CD4-positive, alpha-beta T cell (primary cell): ENCODE data around the gene EPG5. TPM values are rescaled to one million over a fixed set of nuclear protein-coding genes. Genes with fewer than 3 reads are reported as not detected.

Experiments used
- ATAC-seq: fragments of 200-7000 bp; cut with Tn5 transposase; one replicate; pipeline ENCODE4 v1.10.0; 2022; ENCODE audit warnings: mild to moderate bottlenecking; ENCODE audit not compliant: poor library complexity
- CTCF ChIA-PET: fragments of 350-600 bp; sonication (Branson Sonifier 250); formaldehyde crosslinking; loops from one replicate; lab custom pipeline; 2021; ENCODE audit warnings: antibody characterized with exemption, inconsistent platforms; lab: Charles Lee
- POLR2A ChIA-PET: fragments of 350-600 bp; sonication (Branson Sonifier 250); formaldehyde crosslinking; loops from one replicate; lab custom pipeline; 2021; ENCODE audit warnings: antibody characterized with exemption, inconsistent platforms; lab: Charles Lee
- DNase-seq, 14 experiments: peaks; one replicate each; pipeline ENCODE4 v3.0.0-alpha.2; 2013 to 2020; ENCODE audit warnings: mixed read lengths in 2 of 14
- H3K27ac ChIP-seq, 2 donors: one replicate each; pipeline versions ENCODE4 v1.5.1 to v1.7.0; 2013; ENCODE audit warnings: low read length in 2 of 2, low read depth in 1 of 2, mild to moderate bottlenecking in 1 of 2
- H3K27me3 ChIP-seq, 2 experiments: 1 replicate in 1 of 2; 2 replicates in 1 of 2; pipeline versions ENCODE4 v1.6.1 to v1.7.0; 2013; ENCODE audit warnings: low read length in 2 of 2, control low read depth in 1 of 2, mild to moderate bottlenecking in 1 of 2, moderate library complexity in 1 of 2; ENCODE audit not compliant: insufficient read depth in 2 of 2, control insufficient read depth in 1 of 2
- H3K36me3 ChIP-seq: one replicate; pipeline ENCODE4 v1.6.1; 2013; ENCODE audit warnings: low read length, control low read depth; ENCODE audit not compliant: insufficient read depth
- H3K4me1 ChIP-seq: one replicate; pipeline ENCODE4 v1.6.1; 2013; ENCODE audit warnings: low read length, control low read depth; ENCODE audit not compliant: insufficient read depth
- H3K4me3 ChIP-seq: one replicate; pipeline ENCODE4 v1.5.1; 2013; ENCODE audit warnings: mild to moderate bottlenecking, low read length, moderate library complexity
- H3K9me3 ChIP-seq, 2 experiments: 1 replicate in 1 of 2; 2 replicates in 1 of 2; pipeline versions ENCODE4 v1.6.1 to v1.7.0; 2013; ENCODE audit warnings: low read length in 2 of 2, mild to moderate bottlenecking in 2 of 2, control low read depth in 1 of 2, moderate library complexity in 1 of 2; ENCODE audit not compliant: control insufficient read depth in 1 of 2, insufficient read depth in 1 of 2
- H3K27ac Mint-ChIP-seq: one replicate; pipeline ENCODE4 v1.8.0; 2020; ENCODE audit warnings: mixed read lengths
- H3K27me3 Mint-ChIP-seq: one replicate; pipeline ENCODE4 v1.8.0; 2021; ENCODE audit warnings: mixed read lengths
- H3K36me3 Mint-ChIP-seq: one replicate; pipeline ENCODE4 v1.8.0; 2021; ENCODE audit warnings: low read depth, mixed read lengths
- H3K4me1 Mint-ChIP-seq: one replicate; pipeline ENCODE4 v1.8.0; 2021; ENCODE audit warnings: low read depth, mixed read lengths
- H3K4me3 Mint-ChIP-seq: one replicate; pipeline ENCODE4 v1.8.0; 2020; ENCODE audit warnings: mild to moderate bottlenecking, mixed read lengths
- H3K9me3 Mint-ChIP-seq: one replicate; pipeline ENCODE4 v1.8.0; 2020; ENCODE audit warnings: mixed read lengths
- intact Hi-C, 2 experiments: fragments of 100-400 bp; cut with DNase I in 1 of 2; cut with micrococcal nuclease in 1 of 2; formaldehyde crosslinking; loops; one replicate each; pipeline versions ENCODE4 v1.15.1 to v1.9.0; 2023 to 2025; cut with DNase I, micrococcal nuclease
- total RNA-seq, 174 experiments: library from RNA in 2 of 174; stranded (reverse) in 2 of 174; gene quantifications; one replicate each; pipeline ENCODE4 v1.2.3 and lab custom pipeline; 2021 to 2026
- TF ChIP-seq, protein P1 (sequence below): fragments of 200-600 bp; IDR thresholded peaks from one replicate; pipeline ENCODE4 v1.8.0; 2022; ENCODE audit warnings: antibody characterized with exemption, mild to moderate bottlenecking

EPG5 gene
- total RNA-seq, 2 experiments from 2014 or later: 25.3 to 26.9 TPM

DNA sequence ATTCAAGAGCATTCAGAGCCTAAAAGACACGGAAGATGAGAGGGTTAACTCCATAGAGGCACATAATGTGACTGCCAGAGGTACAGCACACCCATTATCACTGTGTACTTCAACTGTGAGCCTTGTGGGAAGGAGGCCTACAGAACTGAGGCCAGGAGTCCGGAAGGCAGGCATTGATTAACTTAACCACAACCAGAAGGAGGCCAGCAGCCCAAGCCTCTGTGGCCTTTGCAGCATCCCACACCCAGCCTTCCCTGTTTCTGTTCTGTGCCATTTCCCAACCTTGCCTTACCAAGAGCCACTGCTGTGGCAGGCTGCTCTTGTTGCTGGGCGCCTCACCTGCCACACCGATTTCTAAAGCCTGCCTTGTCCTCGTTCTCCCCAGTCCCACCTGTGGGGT, 114.5 kb downstream of the EPG5 start:
- ATAC-seq (no peak), DNase-seq (no peak)
- Mint-ChIP-seq H3K4me3 (no peak overlapping the region), H3K4me1 (no peaks in the 10 kb centered on the region), H3K27me3 (no peaks in the 10 kb centered on the region), H3K27ac (no peak overlapping the region), H3K9me3 (no peaks in the 10 kb centered on the region), H3K36me3 (peaks cover 87% of the 10 kb centered on the region)
- ChIA-PET POLR2A (no interaction called here), CTCF (no interaction called here)
- Histone ChIP-seq H3K9me3 (no peaks in the 10 kb centered on the region), H3K4me1 (no peaks in the 10 kb centered on the region), H3K4me3 (no peak overlapping the region), H3K36me3 (peaks cover 78% of the 10 kb centered on the region), H3K27me3 (no peaks in the 10 kb centered on the region), H3K27ac (no peak overlapping the region)
- intact Hi-C loops: no loop called here
- TF ChIP-seq, protein P1, sequence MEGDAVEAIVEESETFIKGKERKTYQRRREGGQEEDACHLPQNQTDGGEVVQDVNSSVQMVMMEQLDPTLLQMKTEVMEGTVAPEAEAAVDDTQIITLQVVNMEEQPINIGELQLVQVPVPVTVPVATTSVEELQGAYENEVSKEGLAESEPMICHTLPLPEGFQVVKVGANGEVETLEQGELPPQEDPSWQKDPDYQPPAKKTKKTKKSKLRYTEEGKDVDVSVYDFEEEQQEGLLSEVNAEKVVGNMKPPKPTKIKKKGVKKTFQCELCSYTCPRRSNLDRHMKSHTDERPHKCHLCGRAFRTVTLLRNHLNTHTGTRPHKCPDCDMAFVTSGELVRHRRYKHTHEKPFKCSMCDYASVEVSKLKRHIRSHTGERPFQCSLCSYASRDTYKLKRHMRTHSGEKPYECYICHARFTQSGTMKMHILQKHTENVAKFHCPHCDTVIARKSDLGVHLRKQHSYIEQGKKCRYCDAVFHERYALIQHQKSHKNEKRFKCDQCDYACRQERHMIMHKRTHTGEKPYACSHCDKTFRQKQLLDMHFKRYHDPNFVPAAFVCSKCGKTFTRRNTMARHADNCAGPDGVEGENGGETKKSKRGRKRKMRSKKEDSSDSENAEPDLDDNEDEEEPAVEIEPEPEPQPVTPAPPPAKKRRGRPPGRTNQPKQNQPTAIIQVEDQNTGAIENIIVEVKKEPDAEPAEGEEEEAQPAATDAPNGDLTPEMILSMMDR: no peak

DNA sequence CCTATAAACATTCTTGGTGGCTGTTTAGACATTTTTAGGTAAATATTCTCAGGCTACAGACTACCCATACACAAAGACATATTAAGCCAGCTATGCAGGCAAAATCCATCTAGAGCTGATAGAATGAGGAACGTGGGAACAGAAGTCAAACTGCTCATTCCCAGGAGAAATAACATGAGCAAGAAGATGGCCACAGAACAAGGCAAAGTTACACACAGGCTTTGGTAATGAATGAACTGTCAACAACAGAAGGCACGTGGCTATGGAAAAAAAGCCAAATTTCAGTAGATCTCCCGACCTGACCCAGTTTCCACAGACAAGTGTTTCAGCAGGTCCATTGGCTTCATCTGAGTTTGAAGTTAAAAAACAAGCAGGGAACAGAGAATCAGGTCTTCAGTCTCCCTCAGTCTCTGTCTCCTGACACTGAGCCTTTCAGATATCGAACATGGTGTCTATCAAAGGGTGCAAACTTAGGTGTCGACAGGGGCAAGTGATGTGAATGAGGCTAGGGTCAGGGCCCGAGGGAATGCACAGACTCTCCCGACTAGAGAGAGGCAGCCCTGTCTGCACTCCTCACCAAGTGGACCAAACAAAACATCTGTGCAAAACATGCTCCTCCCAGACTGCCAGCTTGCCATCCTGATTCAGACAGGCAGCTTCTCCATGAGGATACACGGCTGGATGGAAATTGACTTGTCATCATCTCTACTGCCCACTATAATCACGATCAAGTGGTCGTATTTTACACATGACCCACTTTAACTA, 115.8 kb downstream of the EPG5 start:
- Histone ChIP-seq H3K4me3 (no peak overlapping the region), H3K9me3 (no peaks in the 10 kb centered on the region), H3K4me1 (no peaks in the 10 kb centered on the region), H3K36me3 (peaks cover 66% of the 10 kb centered on the region), H3K27me3 (no peaks in the 10 kb centered on the region), H3K27ac (no peak overlapping the region)
- ATAC-seq: no peak
- POLR2A ChIA-PET: no interaction called here
- TF ChIP-seq, protein P1: no peak
- Mint-ChIP-seq H3K9me3 (no peaks in the 10 kb centered on the region), H3K27ac (no peak overlapping the region), H3K4me3 (no peak overlapping the region), H3K36me3 (peaks cover 76% of the 10 kb centered on the region), H3K27me3 (no peaks in the 10 kb centered on the region), H3K4me1 (no peaks in the 10 kb centered on the region)
- DNase-seq: no peak
- intact Hi-C loops: no loop called here
- CTCF ChIA-PET: no interaction called here

DNA sequence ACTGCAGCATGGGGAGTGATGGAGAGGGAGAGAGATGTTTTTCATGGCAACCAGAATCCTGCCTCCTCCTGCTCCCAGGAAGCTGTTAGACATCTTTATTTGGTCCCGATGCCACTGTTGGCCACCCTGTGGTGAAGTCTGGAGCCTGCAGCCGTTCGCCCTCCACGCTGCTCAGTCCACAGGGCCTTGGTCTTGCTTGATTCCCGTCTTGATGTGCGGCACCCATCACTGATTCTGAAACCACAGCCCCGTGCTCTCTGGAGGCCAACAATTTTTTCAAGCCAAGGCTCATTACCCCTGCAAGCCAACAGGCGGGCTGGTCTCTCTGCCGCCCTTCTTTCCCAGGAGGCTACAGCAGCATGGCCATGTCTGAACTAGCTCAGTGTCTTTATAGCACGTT, 117.1 kb downstream of the EPG5 start:
- Mint-ChIP-seq H3K9me3 (no peaks in the 10 kb centered on the region), H3K4me3 (no peak overlapping the region), H3K27ac (no peak overlapping the region), H3K4me1 (peaks cover under 1% of the 10 kb centered on the region), H3K27me3 (no peaks in the 10 kb centered on the region), H3K36me3 (peaks cover 63% of the 10 kb centered on the region)
- TF ChIP-seq, protein P1: no peak
- no peak for DNase-seq
- Histone ChIP-seq H3K4me1 (no peaks in the 10 kb centered on the region), H3K36me3 (peaks cover 52% of the 10 kb centered on the region), H3K27ac (no peak overlapping the region), H3K9me3 (no peaks in the 10 kb centered on the region), H3K4me3 (no peak overlapping the region), H3K27me3 (no peaks in the 10 kb centered on the region)
- ChIA-PET POLR2A (no interaction called here), CTCF (no interaction called here)
- intact Hi-C loops: no loop called here
- ATAC-seq: no peak
